Mucosa of descending colon (tissue), 3 donors: Measurements from ENCODE around the gene AATK. TPM values are rescaled to one million over a fixed set of nuclear protein-coding genes. Genes with fewer than 3 reads are reported as not detected.

ENCODE experiments used
- ATAC-seq: fragments of 200-7000 bp; cut with Tn5 transposase; one replicate; pipeline ENCODE4 v1.9.1; 2020; ENCODE audit warnings: mild to moderate bottlenecking, moderate library complexity
- DNase-seq, 3 donors: peaks; one replicate each; pipeline ENCODE4 v3.0.0-alpha.2; 2020
- H3K36me3 ChIP-seq: fragments of 200-600 bp; one replicate; pipeline ENCODE4 v1.8.0; 2021; ENCODE audit warnings: low read depth, mild to moderate bottlenecking
- H3K4me1 ChIP-seq: fragments of 200-600 bp; one replicate; pipeline ENCODE4 v1.8.0; 2021; ENCODE audit warnings: low read depth, mild to moderate bottlenecking
- H3K4me3 ChIP-seq: fragments of 200-600 bp; one replicate; pipeline ENCODE4 v1.8.0; 2021; ENCODE audit warnings: mild to moderate bottlenecking
- H3K9me3 ChIP-seq: fragments of 200-600 bp; one replicate; pipeline ENCODE4 v1.8.0; 2021; ENCODE audit warnings: mild to moderate bottlenecking
- intact Hi-C, 2 donors: fragments of 100-400 bp; cut with DNase I in 1 of 2; cut with micrococcal nuclease in 1 of 2; formaldehyde crosslinking; loops; one replicate each; pipeline versions ENCODE4 v1.11.0 to v1.11.1; 2022; cut with DNase I, micrococcal nuclease
- total RNA-seq, 3 donors: library from RNA; stranded (reverse); fragmentation: NEBNext Ultra II Directional in 2 of 3; extraction: Animal tissue kit (Norgen Biotek cat#: 25700) in 2 of 3; gene quantifications; one replicate each; pipeline versions ENCODE4 v1.2.1 to v1.2.4, GENCODE V29; 2021 to 2023
- TF ChIP-seq, protein P1 (sequence below): fragments of 200-600 bp; IDR thresholded peaks from one replicate; pipeline ENCODE4 v1.8.0; 2022; ENCODE audit warnings: antibody characterized with exemption, mild to moderate bottlenecking
- donor health status: DM: no; HTN: no; CAD: no; lungs with moderate emphysema.
- donor health status: DM: no; HTN: no; CAD: no.
- donor health status: DM: no; HTN: yes; CAD: no.

Gene AATK
- total RNA-seq, 3 donors from 2014 or later: 9.9 to 23.8 (median 15.6) TPM

DNA sequence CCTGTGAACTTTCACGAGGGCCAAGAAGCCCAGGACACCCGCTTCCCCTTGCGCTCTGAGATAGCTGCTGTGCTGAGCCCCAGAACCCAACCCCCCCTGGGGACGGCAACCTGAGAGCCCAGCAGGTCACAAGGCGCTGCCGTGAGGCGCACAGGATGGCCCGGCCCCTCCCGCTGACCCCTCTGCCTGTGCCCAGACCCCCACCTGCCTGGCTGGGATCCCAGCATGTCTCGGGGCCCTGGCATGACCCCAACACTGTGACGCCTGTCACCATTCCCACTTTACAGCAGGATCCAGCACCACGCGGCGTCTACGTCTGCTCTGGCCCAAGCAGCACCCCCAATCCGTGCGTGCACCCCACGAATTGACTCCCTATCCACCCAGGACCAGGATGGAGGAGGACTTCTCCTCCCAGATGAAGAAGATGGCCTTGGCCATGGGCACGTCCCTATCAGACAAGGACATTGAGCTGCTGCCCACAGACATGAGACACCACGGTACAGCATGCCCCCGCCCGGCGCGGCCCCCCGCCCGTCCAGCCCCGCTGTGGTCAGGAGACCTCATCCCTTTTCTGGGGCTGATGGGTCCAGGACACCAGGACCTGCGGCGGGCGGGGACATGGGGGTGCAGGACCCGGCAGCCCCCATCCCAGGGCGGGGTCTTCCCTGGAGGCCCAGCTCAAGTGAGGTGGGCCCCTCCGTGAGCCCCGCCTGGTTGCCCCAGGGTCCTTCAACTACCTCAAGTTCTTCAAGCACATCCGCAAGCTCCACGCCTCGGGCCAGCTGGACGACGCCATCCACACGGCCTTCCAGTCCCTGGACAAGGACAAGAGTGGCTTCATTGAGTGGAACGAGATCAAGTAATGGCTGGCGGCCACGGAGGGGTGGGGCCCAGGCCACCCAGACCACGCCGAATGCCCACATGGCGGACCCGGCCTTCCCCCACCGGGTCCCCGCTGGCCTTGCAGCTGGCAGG, 15.1 kb upstream of the AATK start:
- no peaks in the 10 kb centered on the region for H3K4me1 ChIP-seq
- ATAC-seq (no peak), DNase-seq (no peak)
- no peak overlapping the region for H3K4me3 ChIP-seq
- intact Hi-C loops: no loop called here
- no peaks in the 10 kb centered on the region for H3K9me3 ChIP-seq
- no peaks in the 10 kb centered on the region for H3K36me3 ChIP-seq
- TF ChIP-seq, protein P1, sequence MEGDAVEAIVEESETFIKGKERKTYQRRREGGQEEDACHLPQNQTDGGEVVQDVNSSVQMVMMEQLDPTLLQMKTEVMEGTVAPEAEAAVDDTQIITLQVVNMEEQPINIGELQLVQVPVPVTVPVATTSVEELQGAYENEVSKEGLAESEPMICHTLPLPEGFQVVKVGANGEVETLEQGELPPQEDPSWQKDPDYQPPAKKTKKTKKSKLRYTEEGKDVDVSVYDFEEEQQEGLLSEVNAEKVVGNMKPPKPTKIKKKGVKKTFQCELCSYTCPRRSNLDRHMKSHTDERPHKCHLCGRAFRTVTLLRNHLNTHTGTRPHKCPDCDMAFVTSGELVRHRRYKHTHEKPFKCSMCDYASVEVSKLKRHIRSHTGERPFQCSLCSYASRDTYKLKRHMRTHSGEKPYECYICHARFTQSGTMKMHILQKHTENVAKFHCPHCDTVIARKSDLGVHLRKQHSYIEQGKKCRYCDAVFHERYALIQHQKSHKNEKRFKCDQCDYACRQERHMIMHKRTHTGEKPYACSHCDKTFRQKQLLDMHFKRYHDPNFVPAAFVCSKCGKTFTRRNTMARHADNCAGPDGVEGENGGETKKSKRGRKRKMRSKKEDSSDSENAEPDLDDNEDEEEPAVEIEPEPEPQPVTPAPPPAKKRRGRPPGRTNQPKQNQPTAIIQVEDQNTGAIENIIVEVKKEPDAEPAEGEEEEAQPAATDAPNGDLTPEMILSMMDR: no peak

DNA sequence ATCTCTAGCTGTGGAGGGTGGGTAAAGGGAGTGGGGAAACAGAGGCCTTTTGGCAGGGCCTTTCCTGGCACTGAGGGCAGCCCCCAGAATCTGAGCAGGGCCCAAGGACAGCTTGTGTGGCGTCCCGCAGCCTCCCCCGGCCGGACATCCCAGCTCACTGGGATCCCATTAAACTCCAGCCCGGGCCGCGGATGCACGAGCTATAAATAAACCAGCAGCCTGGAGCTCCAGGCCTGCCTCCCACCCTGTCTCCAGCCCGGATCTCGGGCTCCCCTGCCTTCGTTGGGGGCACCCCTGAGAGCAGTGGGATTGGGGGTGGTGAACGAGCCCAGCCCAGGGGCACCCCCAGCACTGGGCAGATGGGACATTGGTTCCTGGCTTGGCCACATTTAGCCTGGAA, 13.8 kb upstream of the AATK start:
- no peaks in the 10 kb centered on the region for H3K36me3 ChIP-seq
- no peak for DNase-seq
- no peak overlapping the region for H3K4me3 ChIP-seq
- TF ChIP-seq, protein P1: no peak
- intact Hi-C loops: no loop called here
- no peak for ATAC-seq
- no peaks in the 10 kb centered on the region for H3K9me3 ChIP-seq
- no peaks in the 10 kb centered on the region for H3K4me1 ChIP-seq

DNA sequence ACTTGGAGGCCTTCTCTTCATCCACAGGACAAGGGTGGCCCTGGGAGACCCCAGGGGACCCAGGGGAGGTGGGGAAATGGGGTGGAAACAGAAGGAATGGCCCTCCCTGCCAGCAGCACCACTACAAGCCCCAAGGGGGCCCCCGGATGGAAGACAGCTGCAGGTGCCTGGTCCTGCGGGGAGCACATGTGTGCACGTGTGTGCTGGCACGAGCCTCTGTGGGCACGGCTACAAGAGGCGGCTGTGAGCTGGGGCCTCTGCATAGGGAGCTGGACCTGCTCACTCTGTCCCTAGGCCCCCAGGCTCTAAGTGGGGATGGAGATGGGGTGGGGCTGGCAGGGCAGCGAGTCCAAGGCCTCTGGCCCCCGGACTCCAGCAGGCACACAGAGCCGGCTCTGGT, 13.2 kb upstream of the AATK start:
- H3K9me3 ChIP-seq: no peaks in the 10 kb centered on the region
- H3K36me3 ChIP-seq: no peaks in the 10 kb centered on the region
- TF ChIP-seq, protein P1: no peak
- no peak for DNase-seq
- intact Hi-C loops: no loop called here
- no peak overlapping the region for H3K4me3 ChIP-seq
- H3K4me1 ChIP-seq: no peaks in the 10 kb centered on the region
- ATAC-seq: no peak

DNA sequence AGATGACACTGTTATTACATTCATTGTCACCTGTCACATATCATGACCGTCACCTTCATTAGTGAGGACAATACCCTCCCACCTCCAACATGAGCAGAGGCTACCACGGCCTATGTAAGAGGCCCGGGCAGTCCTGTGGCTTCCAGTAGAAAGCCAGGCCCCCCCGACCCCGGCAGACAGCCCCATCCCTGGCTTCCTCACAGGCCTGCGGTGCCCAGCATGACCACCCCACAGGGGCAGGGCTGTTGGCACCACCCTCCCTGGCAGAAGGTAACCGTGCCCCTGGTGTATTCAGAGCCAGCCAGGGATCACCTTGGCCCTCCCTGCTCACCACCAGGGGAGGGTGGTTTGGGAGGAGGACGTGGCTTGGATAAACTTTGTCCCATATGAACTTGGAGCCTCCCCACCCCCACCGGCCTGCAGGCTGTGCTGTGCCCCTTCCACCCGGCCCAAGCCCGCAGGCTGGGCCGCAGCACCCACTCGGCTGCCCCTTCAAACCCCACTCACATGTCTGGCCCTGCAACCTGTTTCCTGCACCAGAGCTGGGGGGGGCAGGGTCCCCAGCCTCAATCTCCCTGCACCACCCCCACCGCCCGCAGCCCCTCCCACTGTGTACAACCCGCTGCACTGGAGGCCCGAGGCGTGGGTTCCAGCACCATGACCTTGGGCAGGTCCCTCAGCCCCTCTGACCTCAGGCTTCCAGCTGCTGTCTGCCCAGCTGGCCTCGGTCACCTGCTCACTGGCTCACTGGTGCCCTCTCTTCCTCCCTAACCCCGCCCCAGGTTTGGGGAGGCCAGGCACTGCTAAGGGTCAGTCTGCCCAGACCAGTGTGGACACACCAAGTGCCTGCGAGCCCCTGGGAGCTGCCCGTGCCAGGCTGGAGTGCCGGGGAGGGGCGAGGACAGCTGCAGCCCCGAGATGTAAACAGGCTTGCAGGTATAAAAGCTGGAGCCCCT, 12.4 kb upstream of the AATK start:
- ATAC-seq (no peak), DNase-seq (no peak)
- Histone ChIP-seq H3K9me3 (no peaks in the 10 kb centered on the region), H3K4me1 (no peaks in the 10 kb centered on the region), H3K36me3 (no peaks in the 10 kb centered on the region), H3K4me3 (no peak overlapping the region)
- TF ChIP-seq, protein P1: no peak
- intact Hi-C loops: no loop called here

DNA sequence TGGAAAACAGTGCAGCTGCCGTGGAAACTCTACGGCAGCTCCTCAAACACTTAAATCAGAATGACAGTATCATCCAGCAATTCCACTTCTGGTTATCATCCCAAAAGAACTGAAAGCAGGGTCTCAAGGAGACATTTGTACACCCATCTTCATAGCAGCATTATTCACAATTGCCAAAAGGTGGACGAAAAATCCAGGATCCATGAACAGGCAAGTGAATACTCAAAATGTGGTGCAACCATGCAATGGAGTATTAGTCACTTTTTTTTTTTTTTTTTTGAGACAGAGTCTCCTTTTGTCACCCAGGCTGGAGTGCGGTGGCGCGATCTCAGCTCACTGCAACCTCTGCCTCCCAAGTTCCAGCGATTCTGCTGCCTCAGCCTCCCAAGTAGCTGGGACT, 10.6 kb upstream of the AATK start:
- Histone ChIP-seq H3K9me3 (no peaks in the 10 kb centered on the region), H3K4me3 (no peak overlapping the region), H3K36me3 (no peaks in the 10 kb centered on the region), H3K4me1 (no peaks in the 10 kb centered on the region)
- TF ChIP-seq, protein P1: no peak
- DNase-seq: no peak
- intact Hi-C loops: no loop called here
- ATAC-seq: no peak
